ENCODE data around the gene LMNB1.
"Not testable (repeated sequence)": the region's sequence is repeated elsewhere in the genome, so short reads cannot be mapped to it uniquely, and the experiment has no call there.

DNA sequence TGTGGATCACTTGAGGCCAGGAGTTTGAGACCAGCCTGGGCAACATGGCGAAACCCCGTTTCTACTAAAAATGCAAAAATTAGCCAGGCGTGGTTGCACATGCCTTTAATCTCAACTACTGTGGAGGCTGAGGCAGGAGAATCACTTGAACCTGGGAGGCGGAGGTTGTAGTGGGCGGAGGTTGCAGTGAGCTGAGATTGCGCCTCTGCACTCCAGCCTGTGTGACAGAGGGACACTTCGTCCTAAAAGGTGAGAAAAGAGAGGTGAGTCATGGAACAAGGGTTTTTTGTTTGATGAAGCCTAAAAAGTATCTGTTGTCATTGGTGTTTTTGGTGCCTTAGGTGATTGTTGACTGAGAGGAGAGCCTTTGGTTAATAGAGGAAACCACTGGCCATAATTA is 11.5 kb downstream of the LMNB1 start:
- TF ChIP-seq, protein P1, sequence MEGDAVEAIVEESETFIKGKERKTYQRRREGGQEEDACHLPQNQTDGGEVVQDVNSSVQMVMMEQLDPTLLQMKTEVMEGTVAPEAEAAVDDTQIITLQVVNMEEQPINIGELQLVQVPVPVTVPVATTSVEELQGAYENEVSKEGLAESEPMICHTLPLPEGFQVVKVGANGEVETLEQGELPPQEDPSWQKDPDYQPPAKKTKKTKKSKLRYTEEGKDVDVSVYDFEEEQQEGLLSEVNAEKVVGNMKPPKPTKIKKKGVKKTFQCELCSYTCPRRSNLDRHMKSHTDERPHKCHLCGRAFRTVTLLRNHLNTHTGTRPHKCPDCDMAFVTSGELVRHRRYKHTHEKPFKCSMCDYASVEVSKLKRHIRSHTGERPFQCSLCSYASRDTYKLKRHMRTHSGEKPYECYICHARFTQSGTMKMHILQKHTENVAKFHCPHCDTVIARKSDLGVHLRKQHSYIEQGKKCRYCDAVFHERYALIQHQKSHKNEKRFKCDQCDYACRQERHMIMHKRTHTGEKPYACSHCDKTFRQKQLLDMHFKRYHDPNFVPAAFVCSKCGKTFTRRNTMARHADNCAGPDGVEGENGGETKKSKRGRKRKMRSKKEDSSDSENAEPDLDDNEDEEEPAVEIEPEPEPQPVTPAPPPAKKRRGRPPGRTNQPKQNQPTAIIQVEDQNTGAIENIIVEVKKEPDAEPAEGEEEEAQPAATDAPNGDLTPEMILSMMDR (conservative IDR thresholded peaks at IDR 0.05; ENCODE audit: low read depth in 2 of 2) = not testable (repeated sequence)
- not testable (repeated sequence) for TF ChIP-seq POLR2AphosphoS5 (IDR thresholded peaks at IDR 0.05; ENCODE audit: low read depth); EZH2 (IDR thresholded peaks at IDR 0.05; ENCODE audit: low read depth, unreplicated experiment); ZNF331 (CRISPR knock-in tag; IDR thresholded peaks at IDR 0.05; ENCODE audit: low read depth); EZH2phosphoT487 (IDR thresholded peaks at IDR 0.05; ENCODE audit: unreplicated experiment); NANOG (IDR thresholded peaks at IDR 0.05; ENCODE audit: borderline replicate concordance); JUNB (IDR thresholded peaks at IDR 0.05; ENCODE audit: unreplicated experiment); CREB1 (CRISPR knock-in tag; IDR thresholded peaks at IDR 0.05; ENCODE audit: low read depth); STAT1 (IDR thresholded peaks at IDR 0.05; ENCODE audit: unreplicated experiment); ZNF114 (CRISPR knock-in tag; IDR thresholded peaks at IDR 0.05)
- TF ChIP-seq, protein P2, sequence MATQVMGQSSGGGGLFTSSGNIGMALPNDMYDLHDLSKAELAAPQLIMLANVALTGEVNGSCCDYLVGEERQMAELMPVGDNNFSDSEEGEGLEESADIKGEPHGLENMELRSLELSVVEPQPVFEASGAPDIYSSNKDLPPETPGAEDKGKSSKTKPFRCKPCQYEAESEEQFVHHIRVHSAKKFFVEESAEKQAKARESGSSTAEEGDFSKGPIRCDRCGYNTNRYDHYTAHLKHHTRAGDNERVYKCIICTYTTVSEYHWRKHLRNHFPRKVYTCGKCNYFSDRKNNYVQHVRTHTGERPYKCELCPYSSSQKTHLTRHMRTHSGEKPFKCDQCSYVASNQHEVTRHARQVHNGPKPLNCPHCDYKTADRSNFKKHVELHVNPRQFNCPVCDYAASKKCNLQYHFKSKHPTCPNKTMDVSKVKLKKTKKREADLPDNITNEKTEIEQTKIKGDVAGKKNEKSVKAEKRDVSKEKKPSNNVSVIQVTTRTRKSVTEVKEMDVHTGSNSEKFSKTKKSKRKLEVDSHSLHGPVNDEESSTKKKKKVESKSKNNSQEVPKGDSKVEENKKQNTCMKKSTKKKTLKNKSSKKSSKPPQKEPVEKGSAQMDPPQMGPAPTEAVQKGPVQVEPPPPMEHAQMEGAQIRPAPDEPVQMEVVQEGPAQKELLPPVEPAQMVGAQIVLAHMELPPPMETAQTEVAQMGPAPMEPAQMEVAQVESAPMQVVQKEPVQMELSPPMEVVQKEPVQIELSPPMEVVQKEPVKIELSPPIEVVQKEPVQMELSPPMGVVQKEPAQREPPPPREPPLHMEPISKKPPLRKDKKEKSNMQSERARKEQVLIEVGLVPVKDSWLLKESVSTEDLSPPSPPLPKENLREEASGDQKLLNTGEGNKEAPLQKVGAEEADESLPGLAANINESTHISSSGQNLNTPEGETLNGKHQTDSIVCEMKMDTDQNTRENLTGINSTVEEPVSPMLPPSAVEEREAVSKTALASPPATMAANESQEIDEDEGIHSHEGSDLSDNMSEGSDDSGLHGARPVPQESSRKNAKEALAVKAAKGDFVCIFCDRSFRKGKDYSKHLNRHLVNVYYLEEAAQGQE (IDR thresholded peaks at IDR 0.05; ENCODE audit: unreplicated experiment) = not testable (repeated sequence)
- TF ChIP-seq, protein P3, sequence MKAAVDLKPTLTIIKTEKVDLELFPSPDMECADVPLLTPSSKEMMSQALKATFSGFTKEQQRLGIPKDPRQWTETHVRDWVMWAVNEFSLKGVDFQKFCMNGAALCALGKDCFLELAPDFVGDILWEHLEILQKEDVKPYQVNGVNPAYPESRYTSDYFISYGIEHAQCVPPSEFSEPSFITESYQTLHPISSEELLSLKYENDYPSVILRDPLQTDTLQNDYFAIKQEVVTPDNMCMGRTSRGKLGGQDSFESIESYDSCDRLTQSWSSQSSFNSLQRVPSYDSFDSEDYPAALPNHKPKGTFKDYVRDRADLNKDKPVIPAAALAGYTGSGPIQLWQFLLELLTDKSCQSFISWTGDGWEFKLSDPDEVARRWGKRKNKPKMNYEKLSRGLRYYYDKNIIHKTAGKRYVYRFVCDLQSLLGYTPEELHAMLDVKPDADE (IDR thresholded peaks at IDR 0.05) = not testable (repeated sequence)
- TF ChIP-seq, protein P4, sequence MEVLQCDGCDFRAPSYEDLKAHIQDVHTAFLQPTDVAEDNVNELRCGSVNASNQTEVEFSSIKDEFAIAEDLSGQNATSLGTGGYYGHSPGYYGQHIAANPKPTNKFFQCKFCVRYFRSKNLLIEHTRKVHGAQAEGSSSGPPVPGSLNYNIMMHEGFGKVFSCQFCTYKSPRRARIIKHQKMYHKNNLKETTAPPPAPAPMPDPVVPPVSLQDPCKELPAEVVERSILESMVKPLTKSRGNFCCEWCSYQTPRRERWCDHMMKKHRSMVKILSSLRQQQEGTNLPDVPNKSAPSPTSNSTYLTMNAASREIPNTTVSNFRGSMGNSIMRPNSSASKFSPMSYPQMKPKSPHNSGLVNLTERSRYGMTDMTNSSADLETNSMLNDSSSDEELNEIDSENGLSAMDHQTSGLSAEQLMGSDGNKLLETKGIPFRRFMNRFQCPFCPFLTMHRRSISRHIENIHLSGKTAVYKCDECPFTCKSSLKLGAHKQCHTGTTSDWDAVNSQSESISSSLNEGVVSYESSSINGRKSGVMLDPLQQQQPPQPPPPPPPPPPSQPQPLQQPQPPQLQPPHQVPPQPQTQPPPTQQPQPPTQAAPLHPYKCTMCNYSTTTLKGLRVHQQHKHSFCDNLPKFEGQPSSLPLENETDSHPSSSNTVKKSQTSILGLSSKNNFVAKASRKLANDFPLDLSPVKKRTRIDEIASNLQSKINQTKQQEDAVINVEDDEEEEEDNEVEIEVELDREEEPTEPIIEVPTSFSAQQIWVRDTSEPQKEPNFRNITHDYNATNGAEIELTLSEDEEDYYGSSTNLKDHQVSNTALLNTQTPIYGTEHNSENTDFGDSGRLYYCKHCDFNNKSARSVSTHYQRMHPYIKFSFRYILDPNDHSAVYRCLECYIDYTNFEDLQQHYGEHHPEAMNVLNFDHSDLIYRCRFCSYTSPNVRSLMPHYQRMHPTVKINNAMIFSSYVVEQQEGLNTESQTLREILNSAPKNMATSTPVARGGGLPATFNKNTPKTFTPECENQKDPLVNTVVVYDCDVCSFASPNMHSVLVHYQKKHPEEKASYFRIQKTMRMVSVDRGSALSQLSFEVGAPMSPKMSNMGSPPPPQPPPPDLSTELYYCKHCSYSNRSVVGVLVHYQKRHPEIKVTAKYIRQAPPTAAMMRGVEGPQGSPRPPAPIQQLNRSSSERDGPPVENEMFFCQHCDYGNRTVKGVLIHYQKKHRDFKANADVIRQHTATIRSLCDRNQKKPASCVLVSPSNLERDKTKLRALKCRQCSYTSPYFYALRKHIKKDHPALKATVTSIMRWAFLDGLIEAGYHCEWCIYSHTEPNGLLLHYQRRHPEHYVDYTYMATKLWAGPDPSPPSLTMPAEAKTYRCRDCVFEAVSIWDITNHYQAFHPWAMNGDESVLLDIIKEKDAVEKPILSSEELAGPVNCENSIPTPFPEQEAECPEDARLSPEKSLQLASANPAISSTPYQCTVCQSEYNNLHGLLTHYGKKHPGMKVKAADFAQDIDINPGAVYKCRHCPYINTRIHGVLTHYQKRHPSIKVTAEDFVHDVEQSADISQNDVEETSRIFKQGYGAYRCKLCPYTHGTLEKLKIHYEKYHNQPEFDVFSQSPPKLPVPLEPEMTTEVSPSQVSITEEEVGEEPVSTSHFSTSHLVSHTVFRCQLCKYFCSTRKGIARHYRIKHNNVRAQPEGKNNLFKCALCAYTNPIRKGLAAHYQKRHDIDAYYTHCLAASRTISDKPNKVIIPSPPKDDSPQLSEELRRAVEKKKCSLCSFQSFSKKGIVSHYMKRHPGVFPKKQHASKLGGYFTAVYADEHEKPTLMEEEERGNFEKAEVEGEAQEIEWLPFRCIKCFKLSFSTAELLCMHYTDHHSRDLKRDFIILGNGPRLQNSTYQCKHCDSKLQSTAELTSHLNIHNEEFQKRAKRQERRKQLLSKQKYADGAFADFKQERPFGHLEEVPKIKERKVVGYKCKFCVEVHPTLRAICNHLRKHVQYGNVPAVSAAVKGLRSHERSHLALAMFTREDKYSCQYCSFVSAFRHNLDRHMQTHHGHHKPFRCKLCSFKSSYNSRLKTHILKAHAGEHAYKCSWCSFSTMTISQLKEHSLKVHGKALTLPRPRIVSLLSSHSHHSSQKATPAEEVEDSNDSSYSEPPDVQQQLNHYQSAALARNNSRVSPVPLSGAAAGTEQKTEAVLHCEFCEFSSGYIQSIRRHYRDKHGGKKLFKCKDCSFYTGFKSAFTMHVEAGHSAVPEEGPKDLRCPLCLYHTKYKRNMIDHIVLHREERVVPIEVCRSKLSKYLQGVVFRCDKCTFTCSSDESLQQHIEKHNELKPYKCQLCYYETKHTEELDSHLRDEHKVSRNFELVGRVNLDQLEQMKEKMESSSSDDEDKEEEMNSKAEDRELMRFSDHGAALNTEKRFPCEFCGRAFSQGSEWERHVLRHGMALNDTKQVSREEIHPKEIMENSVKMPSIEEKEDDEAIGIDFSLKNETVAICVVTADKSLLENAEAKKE (CRISPR knock-in tag; IDR thresholded peaks at IDR 0.05) = not testable (repeated sequence)

Measured in GM23338 (cell line).